Caco-2 (cell line): ENCODE results near the gene SLC39A11. TPM values are rescaled to one million over a fixed set of nuclear protein-coding genes. Genes with fewer than 3 reads are reported as not detected.
"Not testable (repeated sequence)": the region's sequence is repeated elsewhere in the genome, so short reads cannot be mapped to it uniquely, and the experiment has no call there.

Experiments used
- BruUV-seq: library from RNA; stranded (reverse); fragments of 400-500 nt; replicated peaks from 2 replicates; lab custom pipeline; 2021; lab: Mats Ljungman, UMichigan
- CTCF ChIA-PET: fragments of 300-600 bp; sonication (Branson Sonifier 250); formaldehyde crosslinking; loops from one replicate; lab custom pipeline; 2022; ENCODE audit warnings: antibody characterized with exemption; lab: Charles Lee
- POLR2A ChIA-PET: fragments of 300-600 bp; sonication (Branson Sonifier 250); formaldehyde crosslinking; loops from one replicate; lab custom pipeline; 2022; ENCODE audit warnings: antibody characterized with exemption; lab: Charles Lee
- DNase-seq, 2 experiments: peaks; one replicate each; pipeline versions ENCODE4 v3.0.0 to v3.0.0-alpha.2; 2020 to 2022
- H3K27me3 ChIP-seq: replicated peaks from 2 replicates; pipeline ENCODE4 v1.6.0; 2011; ENCODE audit warnings: low read length; ENCODE audit not compliant: control insufficient read depth, insufficient read depth
- H3K36me3 ChIP-seq: 2 replicates; pipeline ENCODE4 v1.5.1; 2011; ENCODE audit warnings: low read length; ENCODE audit not compliant: control insufficient read depth, insufficient read depth
- H3K4me1 ChIP-seq: fragments of 250-450 bp; sonication (Bioruptor Pico); 2 replicates; pipeline ENCODE4 v1.5.1; 2020; ENCODE audit warnings: mild to moderate bottlenecking
- H3K4me3 ChIP-seq: 2 replicates; pipeline ENCODE4 v1.5.1; 2011; ENCODE audit warnings: low read depth, mild to moderate bottlenecking, control low read depth, low read length
- H3K9me3 ChIP-seq: fragments of 250-450 bp; sonication (Bioruptor Pico); 2 replicates; pipeline ENCODE4 v1.5.1; 2020; ENCODE audit warnings: mild to moderate bottlenecking, moderate library complexity
- H3K27ac Mint-ChIP-seq: one replicate; pipeline ENCODE4 v1.8.0; 2022; ENCODE audit warnings: mixed read lengths; ENCODE audit not compliant: unreplicated experiment
- H3K27me3 Mint-ChIP-seq: one replicate; pipeline ENCODE4 v1.8.0; 2022; ENCODE audit warnings: mixed read lengths; ENCODE audit not compliant: insufficient read depth, unreplicated experiment
- H3K36me3 Mint-ChIP-seq: one replicate; pipeline ENCODE4 v1.8.0; 2022; ENCODE audit warnings: mild to moderate bottlenecking, mixed read lengths; ENCODE audit not compliant: insufficient read depth, unreplicated experiment
- H3K4me1 Mint-ChIP-seq: one replicate; pipeline ENCODE4 v1.8.0; 2022; ENCODE audit warnings: low read depth, mixed read lengths; ENCODE audit not compliant: unreplicated experiment
- H3K4me3 Mint-ChIP-seq: one replicate; pipeline ENCODE4 v1.8.0; 2022; ENCODE audit warnings: mild to moderate bottlenecking, moderate library complexity, mixed read lengths; ENCODE audit not compliant: unreplicated experiment
- H3K9me3 Mint-ChIP-seq: one replicate; pipeline ENCODE4 v1.8.0; 2022; ENCODE audit warnings: mixed read lengths; ENCODE audit not compliant: unreplicated experiment
- intact Hi-C: fragments of 100-400 bp; cut with micrococcal nuclease; formaldehyde crosslinking; loops from one replicate; pipeline ENCODE4 v1.10.0; 2022; ENCODE audit not compliant: unreplicated experiment
- total RNA-seq: library from RNA; stranded (reverse); gene quantifications from 2 replicates; pipeline ENCODE4 v1.2.3, GENCODE V29; 2022
- TF ChIP-seq, protein P1 (sequence below), 2 experiments: fragments of 200-600 bp in 1 of 2; IDR thresholded peaks; 1 replicate in 1 of 2; 2 replicates in 1 of 2; pipeline versions ENCODE4 v1.5.1 to v1.8.0; 2011 to 2022; ENCODE audit warnings: antibody characterized with exemption in 1 of 2, control low read depth in 1 of 2, inconsistent platforms in 1 of 2, low read depth in 1 of 2, low read length in 1 of 2, mild to moderate bottlenecking in 1 of 2, moderate library complexity in 1 of 2; ENCODE audit not compliant: insufficient read depth in 1 of 2, severe bottlenecking in 1 of 2, unreplicated experiment in 1 of 2

Gene SLC39A11
- total RNA-seq, 1 experiment from 2014 or later = 26.4 TPM

DNA sequence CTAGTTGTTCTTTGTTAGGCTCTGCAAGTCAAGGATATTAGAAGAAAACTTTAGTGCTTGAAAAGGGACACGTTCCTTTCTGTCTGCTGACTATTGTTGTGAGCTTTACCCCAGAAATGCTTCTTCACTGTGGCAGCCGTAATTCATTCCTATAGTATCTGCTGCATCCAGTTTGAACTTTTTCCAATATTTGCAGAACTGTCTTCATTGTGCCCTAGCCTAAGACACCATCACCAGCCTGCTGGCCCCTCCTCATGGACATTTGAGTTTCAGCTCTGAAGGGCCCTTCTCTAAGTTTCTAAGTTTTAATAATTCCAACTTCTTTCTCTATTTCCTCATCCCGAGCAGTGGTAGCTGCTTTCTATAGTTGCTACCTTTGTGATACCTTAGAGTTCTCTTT lies 91.7 kb downstream of the SLC39A11 start:
- Histone ChIP-seq H3K36me3 (no peaks in the 10 kb centered on the region), H3K4me1 (no peaks in the 10 kb centered on the region), H3K4me3 (no peak overlapping the region), H3K27me3 (no peaks in the 10 kb centered on the region), H3K9me3 (no peaks in the 10 kb centered on the region)
- TF ChIP-seq, protein P1, sequence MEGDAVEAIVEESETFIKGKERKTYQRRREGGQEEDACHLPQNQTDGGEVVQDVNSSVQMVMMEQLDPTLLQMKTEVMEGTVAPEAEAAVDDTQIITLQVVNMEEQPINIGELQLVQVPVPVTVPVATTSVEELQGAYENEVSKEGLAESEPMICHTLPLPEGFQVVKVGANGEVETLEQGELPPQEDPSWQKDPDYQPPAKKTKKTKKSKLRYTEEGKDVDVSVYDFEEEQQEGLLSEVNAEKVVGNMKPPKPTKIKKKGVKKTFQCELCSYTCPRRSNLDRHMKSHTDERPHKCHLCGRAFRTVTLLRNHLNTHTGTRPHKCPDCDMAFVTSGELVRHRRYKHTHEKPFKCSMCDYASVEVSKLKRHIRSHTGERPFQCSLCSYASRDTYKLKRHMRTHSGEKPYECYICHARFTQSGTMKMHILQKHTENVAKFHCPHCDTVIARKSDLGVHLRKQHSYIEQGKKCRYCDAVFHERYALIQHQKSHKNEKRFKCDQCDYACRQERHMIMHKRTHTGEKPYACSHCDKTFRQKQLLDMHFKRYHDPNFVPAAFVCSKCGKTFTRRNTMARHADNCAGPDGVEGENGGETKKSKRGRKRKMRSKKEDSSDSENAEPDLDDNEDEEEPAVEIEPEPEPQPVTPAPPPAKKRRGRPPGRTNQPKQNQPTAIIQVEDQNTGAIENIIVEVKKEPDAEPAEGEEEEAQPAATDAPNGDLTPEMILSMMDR (IDR thresholded peaks at IDR 0.05; ENCODE audit: insufficient read depth in 1 of 2, low read depth in 1 of 2, low read length in 1 of 2, severe bottlenecking in 1 of 2, unreplicated experiment in 1 of 2) = no peak
- H3K4me1 Mint-ChIP-seq = no peaks in the 10 kb centered on the region
- H3K27ac Mint-ChIP-seq = no peak overlapping the region
- no TSS peak for BruUV-seq
- H3K36me3 Mint-ChIP-seq = no peaks in the 10 kb centered on the region
- CTCF ChIA-PET = interaction anchor here (2.2 kb wide), 1 partner anchor 189 kb away, joined by 4 read pairs; no protein-coding TSS in a partner anchor
- intact Hi-C loops = no loop called here
- DNase-seq = no peak
- H3K9me3 Mint-ChIP-seq = no peaks in the 10 kb centered on the region
- H3K4me3 Mint-ChIP-seq = no peak overlapping the region
- H3K27me3 Mint-ChIP-seq = no peaks in the 10 kb centered on the region
- POLR2A ChIA-PET = no interaction called here

DNA sequence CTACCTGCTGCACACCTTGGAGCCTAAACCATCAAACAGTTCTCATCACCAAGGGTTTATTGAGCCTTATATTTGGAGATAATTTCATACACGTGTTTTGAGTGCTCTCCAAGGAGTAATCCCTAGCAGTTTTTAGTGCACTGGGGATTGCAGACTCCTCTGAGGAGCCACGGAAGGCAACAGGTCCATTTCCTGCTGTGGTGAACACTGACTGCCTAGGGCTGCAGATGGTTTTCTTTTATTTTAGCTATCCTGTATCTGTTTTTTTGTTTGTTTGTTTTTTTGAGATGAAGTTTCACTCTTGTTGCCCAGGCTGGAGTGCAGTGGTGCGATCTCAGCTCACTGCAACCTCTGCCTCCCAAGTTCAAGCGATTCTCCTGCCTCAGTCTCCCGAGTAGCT lies 93.0 kb downstream of the SLC39A11 start:
- H3K9me3 Mint-ChIP-seq, H3K4me1 ChIP-seq, H3K27me3 ChIP-seq, H3K9me3 ChIP-seq, H3K4me1 Mint-ChIP-seq, H3K4me3 Mint-ChIP-seq, POLR2A ChIA-PET, H3K36me3 Mint-ChIP-seq, H3K27me3 Mint-ChIP-seq, intact Hi-C loops, H3K27ac Mint-ChIP-seq, BruUV-seq, H3K4me3 ChIP-seq, H3K36me3 ChIP-seq, DNase-seq: not testable (repeated sequence)
- CTCF ChIA-PET = interaction anchor here (2.2 kb wide), 1 partner anchor 190 kb away, joined by 4 read pairs; no protein-coding TSS in a partner anchor

GRCh38 chr17:72998343-72998742 lies 94.1 kb downstream of the SLC39A11 start:
- TF ChIP-seq, protein P1 (IDR thresholded peaks at IDR 0.05; ENCODE audit: insufficient read depth in 1 of 2, low read depth in 1 of 2, low read length in 1 of 2, severe bottlenecking in 1 of 2, unreplicated experiment in 1 of 2) = no peak
- Mint-ChIP-seq H3K9me3 (no peaks in the 10 kb centered on the region), H3K27me3 (no peaks in the 10 kb centered on the region), H3K4me3 (no peak overlapping the region), H3K4me1 (no peaks in the 10 kb centered on the region), H3K36me3 (no peaks in the 10 kb centered on the region), H3K27ac (no peak overlapping the region)
- no TSS peak for BruUV-seq
- Histone ChIP-seq H3K36me3 (no peaks in the 10 kb centered on the region), H3K4me1 (no peaks in the 10 kb centered on the region), H3K27me3 (no peaks in the 10 kb centered on the region), H3K4me3 (no peak overlapping the region), H3K9me3 (no peaks in the 10 kb centered on the region)
- ChIA-PET CTCF (no interaction called here), POLR2A (no interaction called here)
- intact Hi-C loops = no loop called here
- DNase-seq = no peak

DNA sequence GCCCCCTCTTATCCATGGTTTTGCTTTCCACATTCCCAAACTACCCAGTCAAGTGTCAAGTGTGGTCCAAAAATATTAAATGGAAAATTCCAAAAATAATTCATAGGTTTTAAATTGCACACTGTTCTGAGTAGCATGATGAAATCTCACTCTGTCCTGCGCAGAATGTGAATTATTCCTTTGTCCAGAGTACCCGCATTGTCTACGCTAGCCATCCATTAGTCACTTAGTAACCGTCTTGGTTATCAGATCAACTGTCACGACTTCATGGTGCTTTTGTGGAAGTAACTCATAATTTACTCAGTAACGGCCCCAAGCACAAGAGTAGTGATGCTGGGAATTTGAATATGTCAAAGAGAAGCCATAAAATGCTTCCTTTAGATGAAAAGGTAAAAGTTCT lies 94.9 kb downstream of the SLC39A11 start:
- H3K9me3 Mint-ChIP-seq = no peaks in the 10 kb centered on the region

More for the DNA sequence above, 94.9 kb downstream of the SLC39A11 start:
- Histone ChIP-seq H3K27me3 (no peaks in the 10 kb centered on the region), H3K9me3 (no peaks in the 10 kb centered on the region), H3K4me3 (no peak overlapping the region), H3K4me1 (no peaks in the 10 kb centered on the region), H3K36me3 (no peaks in the 10 kb centered on the region)
- no peak for DNase-seq
- no TSS peak for BruUV-seq
- H3K36me3 Mint-ChIP-seq = no peaks in the 10 kb centered on the region
- H3K4me1 Mint-ChIP-seq = no peaks in the 10 kb centered on the region
- no peaks in the 10 kb centered on the region for H3K27me3 Mint-ChIP-seq
- POLR2A ChIA-PET = no interaction called here
- H3K27ac Mint-ChIP-seq = no peak overlapping the region
- TF ChIP-seq, protein P1 (IDR thresholded peaks at IDR 0.05; ENCODE audit: insufficient read depth in 1 of 2, low read depth in 1 of 2, low read length in 1 of 2, severe bottlenecking in 1 of 2, unreplicated experiment in 1 of 2) = no peak
- H3K4me3 Mint-ChIP-seq = no peak overlapping the region
- CTCF ChIA-PET = no interaction called here
- intact Hi-C loops = no loop called here
